NCI-H2227 treated with DMSO at 0.1 percent for 48 hours (cell line): ENCODE results near the gene DRC7.
"Not testable (repeated sequence)": the region's sequence is repeated elsewhere in the genome, so short reads cannot be mapped to it uniquely, and the experiment has no call there.

Experiments
- DNase-seq: peaks from one replicate; lab custom pipeline; 2025; lab: John Stamatoyannopoulos, UW

Gene DRC7

GRCh38 chr16:57713596-57713995, 19.0 kb downstream of the DRC7 start:
- no peak for DNase-seq

DNA sequence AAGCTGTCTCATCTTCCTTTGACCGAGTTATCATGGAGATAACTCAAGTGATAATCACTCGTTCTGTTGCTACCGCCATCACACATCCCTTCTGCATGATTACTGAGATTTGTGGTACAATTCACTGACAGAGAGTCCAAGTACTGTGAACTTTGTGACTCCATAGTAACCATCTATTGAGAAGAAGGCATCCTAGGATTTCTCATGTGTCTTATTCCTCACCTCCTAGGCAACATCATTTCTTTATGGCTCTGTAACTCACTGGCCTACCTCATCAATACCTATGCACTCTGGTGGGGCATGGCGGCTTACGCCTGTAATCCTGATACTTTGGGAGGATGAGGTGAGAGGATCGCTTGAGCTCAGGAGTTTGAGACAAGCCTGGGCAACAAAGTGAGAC, 19.4 kb downstream of the DRC7 start:
- DNase-seq, result no peak

- DNase-seq, result no peak
These were observed 25.6 kb downstream of the DRC7 start for GRCh38 chr16:57720142-57720575.

DNA sequence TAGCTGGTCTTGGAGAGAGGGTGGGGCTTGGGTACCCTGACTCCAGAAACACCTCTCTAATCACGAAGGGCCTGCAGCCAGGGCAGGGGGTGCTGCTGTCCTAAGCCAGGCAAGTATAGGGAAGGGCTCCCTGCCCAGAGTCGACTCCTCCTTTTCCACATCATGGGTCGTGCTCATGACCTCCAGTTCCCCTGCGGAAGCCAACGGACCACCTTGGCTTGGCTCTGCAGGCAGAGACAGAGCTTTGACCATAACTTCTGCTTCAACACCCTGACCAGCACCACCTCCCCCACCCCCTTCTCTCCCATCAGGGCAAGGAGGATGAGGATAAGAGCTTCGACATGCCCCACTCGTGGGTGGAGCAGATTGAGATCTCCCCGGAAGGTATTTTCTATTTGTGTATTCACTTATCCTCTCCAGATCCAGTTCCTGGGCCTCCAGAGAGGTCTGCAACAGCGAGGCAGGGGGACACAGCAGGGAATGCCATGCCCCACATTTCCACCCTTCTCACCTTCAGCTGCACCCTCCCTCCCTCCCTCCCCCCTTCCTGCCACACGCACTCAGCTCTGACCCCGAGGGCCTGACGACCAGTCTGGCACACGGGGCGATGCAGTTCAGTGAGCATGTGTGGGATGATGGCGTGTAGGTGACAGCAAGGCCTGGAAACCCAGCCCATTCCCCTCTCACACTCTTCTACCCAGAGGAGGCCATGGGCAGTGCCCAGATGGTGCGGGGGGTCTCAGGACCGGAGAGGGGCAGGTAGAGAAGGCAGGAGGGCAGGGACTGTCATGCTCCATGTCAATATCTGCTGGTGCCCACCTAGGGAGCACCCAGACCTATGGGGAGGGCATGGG, 27.0 kb downstream of the DRC7 start:
- DNase-seq, result no peak

DNA sequence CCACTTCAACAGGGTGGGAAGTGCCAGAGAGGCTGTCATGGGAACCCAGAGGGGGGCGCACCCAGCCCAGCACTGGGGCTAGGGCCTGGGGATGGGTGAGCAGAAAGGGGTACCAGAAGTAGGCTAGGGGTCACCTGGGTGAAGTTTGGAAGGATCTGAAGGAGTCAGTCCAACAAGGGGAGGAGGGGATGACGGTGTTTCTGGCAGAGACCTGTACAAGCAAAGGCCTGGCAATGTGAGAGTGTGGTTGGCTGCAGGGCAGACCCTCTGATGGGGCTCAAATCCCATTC, 27.5 kb downstream of the DRC7 start:
- no peak for DNase-seq

DNA sequence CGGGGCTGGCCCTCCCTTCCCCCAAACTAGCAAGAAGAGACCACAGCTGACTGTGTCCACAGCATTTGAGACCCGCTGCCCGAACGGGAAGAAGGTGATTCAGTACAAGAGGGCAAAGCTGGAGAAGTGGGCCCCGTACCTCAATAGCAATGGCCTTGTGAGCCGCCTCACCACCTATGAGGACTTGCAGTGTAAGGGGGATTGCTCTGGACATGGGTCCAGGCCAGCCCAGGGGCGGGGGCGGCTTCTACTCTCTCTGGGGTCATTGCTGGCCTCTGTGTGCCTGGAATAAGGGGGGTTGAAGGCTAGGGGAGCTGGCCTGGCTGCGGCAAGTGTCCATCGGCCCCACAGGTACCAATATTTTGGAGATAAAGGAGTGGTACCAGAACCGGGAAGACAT, 28.0 kb downstream of the DRC7 start:
- no peak for DNase-seq

DNA sequence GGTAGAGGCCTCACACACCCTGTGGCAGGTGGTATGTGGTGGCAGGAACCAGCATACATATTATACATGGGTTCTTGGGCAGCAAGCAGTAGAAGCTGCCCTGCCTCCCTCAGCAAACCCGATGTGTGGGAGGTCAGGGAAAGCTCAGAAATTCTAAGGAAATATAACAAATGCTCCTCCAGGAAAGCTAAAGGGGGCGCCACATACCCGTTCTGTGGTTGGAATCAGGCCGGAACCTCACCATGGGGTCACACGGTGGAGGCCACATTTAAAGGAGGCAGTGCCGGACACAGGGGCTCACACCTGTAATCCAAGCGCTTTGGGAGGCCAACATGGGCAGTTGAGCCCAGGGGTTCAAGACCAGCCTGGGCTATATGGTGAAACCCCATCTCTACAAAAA, 28.6 kb downstream of the DRC7 start:
- no peak for DNase-seq

DNA sequence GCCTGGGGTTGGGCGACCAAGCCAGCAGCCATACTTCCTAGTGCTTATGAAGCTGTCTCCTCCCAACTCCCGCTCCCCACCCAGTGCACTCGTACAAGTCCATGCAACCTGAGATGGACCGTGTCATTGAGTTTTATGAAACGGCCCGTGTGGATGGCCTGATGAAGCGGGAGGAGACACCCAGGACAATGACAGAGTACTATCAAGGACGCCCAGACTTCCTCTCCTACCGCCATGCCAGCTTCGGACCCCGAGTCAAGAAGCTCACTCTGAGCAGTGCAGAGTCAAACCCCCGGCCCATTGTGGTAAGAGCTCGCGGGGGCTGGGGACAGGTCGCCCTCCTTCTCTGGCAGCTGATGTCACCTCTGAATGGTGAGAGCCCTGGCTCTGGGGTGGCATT, 29.9 kb downstream of the DRC7 start:
- no peak for DNase-seq

DNA sequence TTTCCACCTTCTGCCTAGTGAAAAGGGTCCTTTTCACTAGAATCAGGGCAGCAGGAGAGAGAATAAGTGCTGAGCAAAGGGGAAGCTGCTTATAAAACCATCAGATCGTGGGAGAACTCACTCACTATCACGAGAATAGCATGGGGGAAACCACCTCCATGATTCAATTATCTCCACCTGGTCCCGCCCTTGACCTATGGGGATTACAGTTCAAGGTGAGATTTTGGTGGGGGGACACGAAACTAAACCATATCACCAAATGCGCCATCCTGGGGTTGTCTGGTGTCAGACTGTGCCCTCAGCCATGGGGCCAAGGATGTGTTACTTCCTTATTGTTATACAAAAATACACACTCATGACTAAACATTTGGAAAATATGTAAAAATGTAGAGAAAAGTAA, 30.5 kb downstream of the DRC7 start:
- no peak for DNase-seq

DNA sequence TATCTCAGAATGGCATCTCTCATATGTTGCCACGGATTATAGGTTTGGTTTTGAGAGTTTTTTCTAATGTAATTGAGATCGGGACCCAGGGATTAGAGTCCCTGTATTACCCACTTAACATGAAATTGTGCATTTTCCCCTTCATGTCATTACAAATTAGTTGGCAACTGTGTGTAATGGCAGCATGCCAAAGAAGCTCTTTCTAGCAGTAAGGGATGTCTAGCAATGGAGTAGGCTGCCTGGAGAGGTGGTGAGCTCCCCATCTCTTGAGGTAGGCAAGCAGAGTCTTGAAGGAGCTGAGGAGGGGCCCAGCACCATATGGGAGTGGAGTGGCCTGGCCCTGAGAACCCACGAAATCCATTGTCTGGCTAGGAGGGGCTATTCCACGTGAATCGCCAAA, 30.9 kb downstream of the DRC7 start:
- DNase-seq, result no peak

DNA sequence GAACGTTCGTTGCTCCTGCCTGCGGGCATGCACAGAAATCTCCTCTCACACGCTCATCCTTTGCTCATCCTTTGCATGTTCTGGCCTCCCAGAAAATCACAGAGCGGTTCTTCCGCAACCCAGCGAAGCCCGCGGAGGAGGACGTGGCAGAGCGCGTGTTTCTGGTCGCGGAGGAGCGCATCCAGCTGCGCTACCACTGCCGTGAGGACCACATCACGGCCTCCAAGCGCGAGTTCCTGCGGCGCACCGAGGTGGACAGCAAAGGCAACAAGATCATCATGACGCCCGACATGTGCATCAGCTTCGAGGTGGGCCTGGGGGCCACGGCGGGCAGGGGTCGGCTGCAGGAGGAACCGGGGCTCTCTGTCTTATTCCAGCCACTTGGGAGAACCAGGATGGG, 31.4 kb downstream of the DRC7 start:
- no peak for DNase-seq

- no peak for DNase-seq
These were observed 31.9 kb downstream of the DRC7 start for GRCh38 chr16:57726433-57726947.

DNA sequence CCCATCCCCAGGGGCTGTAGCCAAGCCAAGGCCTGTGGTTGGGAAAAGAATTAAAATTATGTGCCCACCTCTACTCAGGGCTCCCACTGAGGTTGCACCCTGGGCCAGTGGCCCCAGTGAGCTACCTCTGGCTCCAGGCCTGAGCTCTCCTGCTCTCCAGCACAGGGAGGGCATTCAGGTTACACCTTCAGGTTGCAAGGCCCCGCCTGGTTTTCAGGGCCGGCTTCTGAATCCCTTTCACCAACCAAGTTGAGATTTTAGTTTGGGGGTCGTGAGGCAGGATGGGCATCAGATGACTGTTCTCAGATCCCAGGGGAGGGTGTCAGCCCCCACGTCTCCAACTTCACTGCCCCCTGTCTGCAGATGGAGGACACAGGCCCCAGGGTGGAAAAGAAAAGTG, 33.0 kb downstream of the DRC7 start:
- no peak for DNase-seq

DNA sequence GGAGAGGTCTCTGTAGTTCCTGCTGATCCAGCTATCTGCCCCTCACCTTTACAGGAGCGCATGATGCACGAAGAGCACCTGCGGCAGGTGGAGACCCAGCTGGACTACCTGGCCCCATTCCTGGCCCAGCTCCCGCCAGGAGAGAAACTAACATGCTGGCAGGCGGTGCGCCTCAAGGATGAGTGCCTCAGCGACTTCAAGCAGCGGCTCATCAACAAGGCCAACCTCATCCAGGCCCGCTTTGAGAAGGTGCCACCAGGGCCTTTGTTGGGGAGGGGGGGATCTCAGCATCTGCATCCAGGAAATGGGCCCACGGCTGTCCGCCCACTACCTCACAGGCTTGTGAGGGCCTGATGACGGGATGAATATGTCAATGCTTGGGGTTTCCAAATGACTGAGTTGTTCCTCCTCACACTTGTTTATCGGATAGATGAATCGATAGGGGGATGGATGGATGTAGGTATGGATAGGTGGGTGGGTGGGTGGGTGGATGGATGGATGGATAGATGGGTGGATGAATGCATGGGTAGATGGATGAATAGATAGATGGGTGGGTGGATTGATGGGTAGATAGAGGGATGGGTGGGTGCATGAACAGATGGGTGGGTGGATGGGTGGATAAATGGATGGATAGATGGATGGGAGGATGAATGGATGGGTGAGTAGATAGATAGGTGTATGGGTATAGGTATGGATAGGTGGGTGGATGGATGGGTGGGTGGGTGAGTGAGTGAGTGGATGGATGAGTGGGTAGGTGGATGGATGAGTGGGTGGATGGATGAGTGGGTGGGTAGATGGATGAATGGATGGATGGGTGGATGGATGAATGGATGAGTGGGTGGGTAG, 34.0 kb downstream of the DRC7 start:
- no peak for DNase-seq

DNA sequence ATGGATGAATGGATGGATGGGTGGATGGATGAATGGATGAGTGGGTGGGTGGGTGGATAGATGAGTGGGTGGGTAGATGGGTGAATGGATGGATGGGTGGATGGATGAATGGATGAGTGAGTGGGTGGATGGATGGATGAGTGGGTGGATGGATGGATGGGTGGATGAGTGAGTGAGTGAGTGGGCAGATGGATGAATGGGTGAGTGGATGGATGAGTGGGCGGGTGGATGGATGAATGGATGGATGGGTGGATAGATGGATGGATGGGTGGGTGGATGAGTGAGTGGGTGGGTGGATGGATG, 34.5 kb downstream of the DRC7 start:
- DNase-seq, result no peak

GRCh38 chr16:57729852-57730251, 35.2 kb downstream of the DRC7 start:
- DNase-seq, result not testable (repeated sequence)

DNA sequence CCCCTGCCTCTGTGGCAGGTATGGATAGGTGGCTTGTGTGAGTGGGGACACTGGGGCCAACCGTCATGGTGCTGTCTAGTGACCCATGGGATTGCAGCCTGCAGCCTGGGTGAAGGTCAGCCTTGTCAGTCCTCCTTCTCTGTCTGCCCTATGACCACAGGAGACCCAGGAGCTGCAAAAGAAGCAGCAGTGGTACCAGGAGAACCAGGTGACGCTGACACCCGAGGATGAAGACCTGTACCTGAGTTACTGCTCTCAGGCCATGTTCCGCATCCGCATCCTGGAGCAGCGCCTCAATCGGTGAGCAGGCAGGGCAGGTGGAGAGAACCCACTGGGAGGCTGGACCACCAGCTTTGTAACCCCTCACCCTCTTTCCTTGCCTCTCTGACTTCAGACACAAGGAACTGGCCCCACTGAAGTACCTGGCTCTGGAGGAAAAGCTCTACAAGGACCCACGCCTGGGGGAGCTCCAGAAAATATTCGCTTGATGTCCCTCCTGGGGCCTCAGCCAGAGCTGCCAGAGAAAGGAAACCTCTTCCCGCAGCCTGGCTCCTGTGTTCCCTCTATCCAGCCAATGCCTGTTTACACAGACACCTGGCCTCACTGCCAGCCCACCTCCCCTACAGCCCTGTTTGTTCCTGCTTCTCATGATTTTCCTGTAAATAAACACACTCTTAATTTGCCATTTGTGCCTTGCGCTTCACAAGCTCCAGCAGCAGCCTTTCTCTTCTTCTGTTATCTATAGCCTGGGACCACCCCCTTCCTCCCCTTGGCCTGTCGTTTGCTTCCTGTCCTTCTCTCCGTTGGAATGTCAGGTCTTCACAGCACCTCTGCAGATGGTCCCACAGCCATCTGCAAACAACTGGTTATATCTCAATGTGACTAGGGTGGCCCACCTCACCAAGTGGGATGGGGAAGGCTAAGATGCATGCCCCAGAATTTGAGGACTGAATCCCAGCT, 36.4 kb downstream of the DRC7 start:
- DNase-seq, result no peak

DNA sequence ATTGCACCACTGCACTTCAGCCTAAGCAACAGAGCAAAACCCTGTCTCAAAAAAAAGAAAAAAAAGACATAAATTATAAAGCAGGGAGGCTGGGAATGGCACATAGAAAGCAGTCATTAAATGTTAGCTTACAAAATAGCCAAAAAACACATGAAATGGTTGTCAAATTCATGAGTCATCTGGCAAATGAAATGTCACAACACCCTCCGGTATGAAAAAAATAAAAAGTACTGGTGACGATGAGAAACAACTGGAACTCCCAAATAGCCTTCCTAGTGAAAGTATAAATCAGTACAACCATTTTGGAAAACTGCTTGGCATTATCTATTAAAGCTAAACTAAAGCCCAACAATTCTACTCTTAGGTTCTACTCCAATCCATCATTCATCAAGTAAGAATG, 37.4 kb downstream of the DRC7 start:
- no peak for DNase-seq

DNA sequence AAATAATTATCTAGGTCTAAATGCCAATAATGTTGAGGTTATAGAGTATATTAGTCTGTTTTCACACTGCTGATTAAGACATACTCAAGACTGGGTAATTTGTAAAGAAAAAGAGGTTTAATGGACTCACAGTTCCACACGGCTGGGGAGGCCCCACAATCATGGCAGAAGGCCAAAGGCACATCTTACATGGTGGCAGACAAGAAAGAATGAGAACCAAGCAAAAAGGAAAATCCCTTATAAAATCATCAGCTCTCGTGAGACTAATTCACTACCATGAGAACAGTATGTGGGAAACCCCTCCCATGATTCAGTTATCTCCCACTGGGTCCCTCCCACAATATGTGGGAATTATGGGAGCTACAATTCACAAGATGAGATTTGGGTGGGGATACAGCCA, 38.1 kb downstream of the DRC7 start:
- DNase-seq, result no peak

DNA sequence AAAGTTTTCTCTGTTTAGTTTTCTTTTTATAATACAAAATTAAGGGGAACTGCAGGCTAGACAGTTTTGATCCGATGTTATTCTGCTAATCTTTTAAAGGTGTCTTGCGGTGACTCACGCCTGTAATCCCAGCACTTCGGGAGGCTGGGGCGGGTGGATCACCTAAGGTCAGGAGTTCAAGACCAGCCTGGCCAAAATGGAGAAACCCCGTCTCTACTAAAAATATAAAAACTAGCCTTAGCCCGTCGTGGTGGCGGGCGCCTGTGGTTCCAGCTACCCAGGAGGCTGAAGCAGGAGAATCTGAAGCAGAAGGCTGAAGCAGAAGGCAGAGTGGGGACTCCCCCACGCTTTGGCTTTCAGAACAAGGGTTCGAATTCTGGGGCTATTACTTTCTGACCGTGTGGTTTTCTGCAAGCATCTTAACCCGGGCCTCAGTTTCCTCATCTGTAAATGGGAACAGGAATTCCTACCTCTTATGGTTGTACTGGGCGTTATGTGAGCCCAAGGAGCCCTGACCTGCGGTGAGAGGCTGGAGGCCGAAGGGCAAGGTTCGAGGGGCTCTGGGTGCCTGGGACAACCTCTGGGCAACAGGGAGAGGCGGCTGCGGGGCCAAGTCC, 39.8 kb downstream of the DRC7 start:
- no peak for DNase-seq

DNA sequence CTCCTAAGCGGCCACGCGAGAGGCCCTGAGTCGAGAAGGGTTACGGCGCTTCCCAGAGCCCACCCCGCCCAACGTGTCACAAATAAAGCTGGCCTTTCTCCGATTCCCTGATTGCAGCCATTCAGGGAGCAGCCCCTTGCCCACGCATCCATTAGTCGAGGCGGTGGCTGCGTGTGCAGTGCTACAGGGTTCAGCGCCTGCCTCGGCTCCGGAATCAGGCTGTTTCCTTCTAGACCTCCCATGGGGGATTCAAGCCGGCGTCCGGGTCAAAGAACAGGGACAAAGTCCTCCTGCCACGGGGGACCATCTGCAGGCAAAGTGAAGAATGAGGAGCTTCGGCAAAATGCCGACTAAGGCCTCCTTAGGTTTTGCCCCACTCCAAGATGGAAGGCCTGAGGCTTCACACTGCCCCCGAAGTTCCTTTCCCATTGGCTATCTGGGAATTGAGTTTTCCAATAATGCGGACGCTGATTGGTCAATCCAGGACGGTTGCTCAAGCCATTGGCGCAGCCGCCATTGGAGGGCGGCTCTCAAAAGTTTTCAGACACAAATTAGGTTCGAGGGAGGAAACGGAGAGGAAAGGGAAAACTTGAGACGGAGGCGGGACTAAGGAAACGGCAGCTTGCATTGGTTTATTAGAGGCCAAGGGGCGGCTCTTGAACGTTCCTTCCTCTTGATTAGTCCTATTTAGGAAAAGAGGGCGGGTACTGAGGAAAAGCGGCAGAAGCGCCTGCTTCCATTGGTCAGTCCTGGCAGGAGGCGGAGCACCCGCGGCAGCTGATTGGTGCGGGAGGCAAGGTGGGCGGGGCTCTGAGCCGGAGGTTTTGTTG, 40.5 kb downstream of the DRC7 start:
- peak; percentile 97 for DNase-seq
